ENCODE measurements around the gene MEGF6. TPM values are rescaled to one million over a fixed set of nuclear protein-coding genes. Genes with fewer than 3 reads are reported as not detected.

Gene MEGF6
- total and polyA plus RNA-seq, 2 experiments from 2014 or later: 11.6 to 21.9 TPM

DNA sequence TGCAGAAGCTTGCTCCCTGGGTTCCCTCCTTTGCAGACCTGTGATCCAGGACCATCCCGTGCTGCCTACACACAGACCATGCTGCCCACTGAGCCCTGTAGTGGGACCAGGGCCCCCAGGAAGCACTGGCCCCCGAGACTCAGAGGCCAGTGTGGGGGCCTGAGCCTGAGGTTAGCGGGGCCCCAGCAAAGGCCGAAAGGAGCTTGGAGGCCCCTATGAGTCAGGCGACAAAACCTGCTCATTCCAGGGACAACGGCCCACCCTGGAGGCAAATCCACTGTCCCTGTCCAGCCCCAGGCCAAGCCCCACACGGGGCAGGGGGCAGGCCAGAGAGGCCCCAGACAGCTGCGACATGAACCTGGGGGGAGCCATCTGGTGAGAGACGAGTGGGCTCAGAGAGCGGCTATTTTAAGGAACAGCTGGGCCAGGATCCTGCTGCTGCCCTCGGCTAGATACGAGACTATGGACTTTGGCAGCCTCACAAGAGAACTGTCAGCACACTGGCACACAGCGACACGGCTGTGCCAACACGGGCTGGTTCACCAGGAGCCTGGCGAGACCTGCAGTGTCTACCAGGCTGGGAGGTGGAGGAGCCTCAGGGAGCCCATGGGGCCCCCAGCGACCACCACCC lies 82.1 kb downstream of the MEGF6 start:
- Histone ChIP-seq H3K9me2 (replicated peaks; ENCODE audit: insufficient read depth) (no peaks in the 10 kb centered on the region), H3K4me2 (no peak overlapping the region), H3K27ac (no peak overlapping the region), H3K4me1 (ENCODE audit: insufficient read depth) (peaks cover 14% of the 10 kb centered on the region), H3K4me3 (no peak overlapping the region), H3K27me3 (no peaks in the 10 kb centered on the region), H3K9me3 (ENCODE audit: low read depth) (no peaks in the 10 kb centered on the region), H2AFZ (no peak overlapping the region), H4K20me1 (ENCODE audit: insufficient read depth, poor library complexity, severe bottlenecking) (no peaks in the 10 kb centered on the region), H3K79me2 (no peaks in the 10 kb centered on the region), H3K36me3 (replicated peaks; ENCODE audit: insufficient read depth, low read depth) (no peaks in the 10 kb centered on the region)
- no peak for DNase-seq (ENCODE audit: low spot score)
- TF ChIP-seq, protein P1, sequence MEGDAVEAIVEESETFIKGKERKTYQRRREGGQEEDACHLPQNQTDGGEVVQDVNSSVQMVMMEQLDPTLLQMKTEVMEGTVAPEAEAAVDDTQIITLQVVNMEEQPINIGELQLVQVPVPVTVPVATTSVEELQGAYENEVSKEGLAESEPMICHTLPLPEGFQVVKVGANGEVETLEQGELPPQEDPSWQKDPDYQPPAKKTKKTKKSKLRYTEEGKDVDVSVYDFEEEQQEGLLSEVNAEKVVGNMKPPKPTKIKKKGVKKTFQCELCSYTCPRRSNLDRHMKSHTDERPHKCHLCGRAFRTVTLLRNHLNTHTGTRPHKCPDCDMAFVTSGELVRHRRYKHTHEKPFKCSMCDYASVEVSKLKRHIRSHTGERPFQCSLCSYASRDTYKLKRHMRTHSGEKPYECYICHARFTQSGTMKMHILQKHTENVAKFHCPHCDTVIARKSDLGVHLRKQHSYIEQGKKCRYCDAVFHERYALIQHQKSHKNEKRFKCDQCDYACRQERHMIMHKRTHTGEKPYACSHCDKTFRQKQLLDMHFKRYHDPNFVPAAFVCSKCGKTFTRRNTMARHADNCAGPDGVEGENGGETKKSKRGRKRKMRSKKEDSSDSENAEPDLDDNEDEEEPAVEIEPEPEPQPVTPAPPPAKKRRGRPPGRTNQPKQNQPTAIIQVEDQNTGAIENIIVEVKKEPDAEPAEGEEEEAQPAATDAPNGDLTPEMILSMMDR (IDR thresholded peaks at IDR 0.05; ENCODE audit: poor library complexity): no peak
- TF ChIP-seq EZH2phosphoT487 (IDR thresholded peaks at IDR 0.05; ENCODE audit: low read depth, severe bottlenecking, unreplicated experiment): no peak
- TF ChIP-seq EZH2 (IDR thresholded peaks at IDR 0.05; ENCODE audit: borderline replicate concordance): no peak
- 91% methylated on average over 17 of the region's 17 CpGs for WGBS (ENCODE audit: low lambda C conversion rate, missing lambda C conversion rate)

DNA sequence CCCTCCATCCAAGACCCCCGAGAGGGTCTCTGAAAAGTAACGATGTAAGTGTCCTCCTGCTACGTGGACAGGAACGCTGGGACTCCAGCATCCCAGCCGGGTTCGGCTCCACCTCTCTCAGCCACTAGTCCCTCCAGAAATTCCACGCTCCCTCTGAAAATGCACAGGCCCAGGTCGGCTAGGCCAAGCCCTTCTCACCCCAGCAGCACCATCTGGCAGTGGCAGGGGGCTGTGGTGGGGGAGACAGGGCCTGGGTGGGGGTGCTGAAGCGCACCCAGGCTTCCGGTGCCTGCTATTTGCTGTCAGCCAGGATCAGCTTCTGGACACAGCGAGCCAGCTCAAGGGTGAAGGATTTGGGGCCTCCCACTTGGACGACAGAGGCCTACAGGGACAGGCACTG lies 83.5 kb downstream of the MEGF6 start:
- Histone ChIP-seq H3K9me2 (replicated peaks; ENCODE audit: insufficient read depth) (no peaks in the 10 kb centered on the region), H3K27me3 (no peaks in the 10 kb centered on the region), H3K36me3 (replicated peaks; ENCODE audit: insufficient read depth, low read depth) (no peaks in the 10 kb centered on the region), H3K4me3 (no peak overlapping the region), H3K4me1 (ENCODE audit: insufficient read depth) (peaks cover 19% of the 10 kb centered on the region), H3K79me2 (no peaks in the 10 kb centered on the region), H3K27ac (no peak overlapping the region), H3K9me3 (ENCODE audit: low read depth) (no peaks in the 10 kb centered on the region), H2AFZ (no peak overlapping the region), H3K4me2 (no peak overlapping the region), H4K20me1 (ENCODE audit: insufficient read depth, poor library complexity, severe bottlenecking) (no peaks in the 10 kb centered on the region)
- DNase-seq (ENCODE audit: low spot score): no peak
- WGBS (ENCODE audit: low lambda C conversion rate, missing lambda C conversion rate): 85% methylated on average over 12 of the region's 12 CpGs
- TF ChIP-seq EZH2 (IDR thresholded peaks at IDR 0.05; ENCODE audit: borderline replicate concordance) (no peak), EZH2phosphoT487 (IDR thresholded peaks at IDR 0.05; ENCODE audit: low read depth, severe bottlenecking, unreplicated experiment) (no peak)
- TF ChIP-seq, protein P1 (IDR thresholded peaks at IDR 0.05; ENCODE audit: poor library complexity): no peak

DNA sequence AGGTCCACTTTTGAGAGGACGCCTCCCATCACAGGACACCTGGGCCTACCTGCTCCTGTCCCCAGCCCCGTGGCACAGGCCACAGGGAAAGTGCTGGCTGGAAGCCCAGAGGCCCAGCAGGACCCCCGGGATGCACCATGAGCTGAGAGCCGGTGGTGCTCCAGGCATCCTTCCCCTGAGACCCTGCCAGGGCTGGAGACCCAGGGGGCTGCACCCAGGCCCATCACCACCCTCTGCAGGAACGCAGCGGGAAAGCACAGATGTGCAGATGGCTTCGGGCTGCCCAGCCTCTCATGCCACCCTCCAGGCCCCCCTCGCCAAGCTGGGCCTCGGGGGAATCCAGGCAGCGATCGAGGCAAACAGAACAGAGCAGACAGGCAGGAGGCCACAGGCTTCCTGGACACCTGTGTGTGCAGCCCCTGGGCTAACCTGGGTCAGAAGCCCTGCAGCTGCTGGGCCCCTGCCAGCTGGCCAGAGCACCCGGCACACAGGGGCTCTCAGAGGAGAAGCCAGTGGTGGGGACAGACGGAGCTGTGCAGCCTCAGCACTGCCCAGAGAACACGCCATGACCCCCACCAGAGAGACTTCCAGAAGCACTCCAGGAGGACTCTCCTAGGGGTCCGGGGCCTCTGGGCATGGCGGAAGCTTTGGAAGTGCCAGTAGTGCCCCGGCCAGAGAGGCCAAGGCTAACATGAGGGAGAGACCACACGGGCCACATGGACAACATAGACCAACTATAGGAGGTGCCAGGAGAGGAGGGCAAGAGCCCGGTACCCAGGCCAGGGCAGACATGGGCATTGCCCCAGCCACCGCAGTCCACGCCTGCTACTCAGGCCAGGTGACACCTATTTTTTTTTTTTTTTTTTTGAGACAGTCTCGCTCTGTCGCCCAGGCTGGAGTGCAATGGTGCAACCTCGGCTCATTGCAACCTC lies 85.5 kb downstream of the MEGF6 start:
- Histone ChIP-seq H3K9me3 (ENCODE audit: low read depth) (no peaks in the 10 kb centered on the region), H3K4me2 (no peak overlapping the region), H4K20me1 (ENCODE audit: insufficient read depth, poor library complexity, severe bottlenecking) (no peaks in the 10 kb centered on the region), H2AFZ (no peak overlapping the region), H3K79me2 (no peaks in the 10 kb centered on the region), H3K4me3 (no peak overlapping the region), H3K36me3 (replicated peaks; ENCODE audit: insufficient read depth, low read depth) (no peaks in the 10 kb centered on the region), H3K4me1 (ENCODE audit: insufficient read depth) (peaks cover 13% of the 10 kb centered on the region), H3K27me3 (no peaks in the 10 kb centered on the region), H3K9me2 (replicated peaks; ENCODE audit: insufficient read depth) (no peaks in the 10 kb centered on the region), H3K27ac (no peak overlapping the region)
- no peak for DNase-seq (ENCODE audit: low spot score)
- 92% methylated on average over 21 of the region's 24 CpGs for WGBS (ENCODE audit: low lambda C conversion rate, missing lambda C conversion rate)
- no peak for TF ChIP-seq EZH2phosphoT487 (IDR thresholded peaks at IDR 0.05; ENCODE audit: low read depth, severe bottlenecking, unreplicated experiment)
- TF ChIP-seq, protein P1 (IDR thresholded peaks at IDR 0.05; ENCODE audit: poor library complexity): no peak
- no peak for TF ChIP-seq EZH2 (IDR thresholded peaks at IDR 0.05; ENCODE audit: borderline replicate concordance)

Data from hepatocyte (in vitro differentiated cells).